Kidney (tissue), 14 donors: ENCODE results near the gene ADAMTS17. TPM values are rescaled to one million over a fixed set of nuclear protein-coding genes. Genes with fewer than 3 reads are reported as not detected.

Experiments used
- DNase-seq, 5 donors: peaks; one replicate each; pipeline ENCODE4 v3.0.0-alpha.2; 2013 to 2020
- FAIRE-seq: peaks from 2 replicates; lab custom pipeline; 2012; peaks lifted over from hg19 to GRCh38; lab: Jason Lieb, UNC
- H3K27ac ChIP-seq, 2 donors: one replicate each; pipeline ENCODE4 v1.7.0; 2013; ENCODE audit warnings: low read depth in 2 of 2, low read length in 2 of 2, inconsistent platforms in 1 of 2
- H3K27me3 ChIP-seq: one replicate; pipeline ENCODE4 v1.7.1; 2013; ENCODE audit warnings: low read length, inconsistent platforms; ENCODE audit not compliant: control insufficient read depth, insufficient read depth
- H3K36me3 ChIP-seq, 3 donors: one replicate each; pipeline versions ENCODE4 v1.7.0 to v1.7.1; 2013; ENCODE audit warnings: low read length in 3 of 3, control low read depth in 1 of 3, inconsistent platforms in 1 of 3; ENCODE audit not compliant: insufficient read depth in 3 of 3, control insufficient read depth in 2 of 3
- H3K4me1 ChIP-seq, 3 donors: one replicate each; pipeline versions ENCODE4 v1.7.0 to v1.7.1; 2013; ENCODE audit warnings: low read length in 3 of 3, inconsistent platforms in 1 of 3, low read depth in 1 of 3; ENCODE audit not compliant: control insufficient read depth in 2 of 3, insufficient read depth in 2 of 3
- H3K4me3 ChIP-seq, 3 donors: one replicate each; pipeline versions ENCODE4 v1.7.0 to v1.8.1; 2013; ENCODE audit warnings: low read length in 3 of 3, control low read depth in 1 of 3, inconsistent platforms in 1 of 3
- H3K9ac ChIP-seq, 3 donors: one replicate each; pipeline versions ENCODE4 v1.7.0 to v1.7.1; 2013; ENCODE audit warnings: low read length in 3 of 3, control low read depth in 1 of 3, inconsistent platforms in 1 of 3
- H3K9me3 ChIP-seq, 3 donors: one replicate each; pipeline versions ENCODE4 v1.7.0 to v1.7.1; 2013; ENCODE audit warnings: low read length in 3 of 3, control low read depth in 1 of 3, inconsistent platforms in 1 of 3; ENCODE audit not compliant: control insufficient read depth in 2 of 3, insufficient read depth in 1 of 3
- CTCF ChIP-seq: IDR thresholded peaks from 3 replicates; pipeline ENCODE4 v1.5.1; 2012; ENCODE audit warnings: mild to moderate bottlenecking, moderate library complexity, borderline replicate concordance; ENCODE audit not compliant: insufficient read depth; ENCODE audit errors: extremely low read depth
- intact Hi-C: fragments of 100-400 bp; cut with DNase I; formaldehyde crosslinking; loops from one replicate; pipeline ENCODE4 v1.11.1; 2022
- polyA plus RNA-seq: library from polyadenylated mRNA; stranded (reverse); fragments of 350-450 nt; fragmentation: Illumina TruSeq; extraction: RNeasy Lipid Tissue Mini Kit (QIAGEN cat#74804); gene quantifications from one replicate; pipeline ENCODE4 v1.2.3, GENCODE V29; 2014; ENCODE audit warnings: low read depth, low replicate concordance; ENCODE audit not compliant: insufficient read depth
- total RNA-seq: library from RNA; stranded (reverse); fragmentation: NEBNext Ultra II Directional; extraction: Animal tissue kit (Norgen Biotek cat#: 25700); gene quantifications from one replicate; pipeline ENCODE4 v1.2.1, GENCODE V29; 2021
- donor health status: control.
- donor health status: control.
- donor health status: control.
- donor health status: control.
- donor health status: control.
- donor health status: DM: yes; HTN: yes; CAD: no.
- donor health status: Normal renal cell carcinoma (clear cell type).

Gene ADAMTS17
- total and polyA plus RNA-seq, 2 donors from 2014 or later, result 1.7 to 2.2 TPM

GRCh38 chr15:100245487-100245820 lies 96.3 kb downstream of the ADAMTS17 start:
- intact Hi-C loops, result no loop called here
- Histone ChIP-seq H3K36me3 (no peaks in the 10 kb centered on the region), H3K9ac (no peak overlapping the region), H3K27ac (peak overlapping the region in 1 of 2 donors; percentile 9), H3K4me1 (peaks cover 2 to 17% (median 14%) of the 10 kb centered on the region in 3 donors), H3K9me3 (no peaks in the 10 kb centered on the region), H3K27me3 (no peaks in the 10 kb centered on the region), H3K4me3 (no peak overlapping the region)
- no peak for TF ChIP-seq CTCF
- no peak for FAIRE-seq
- no peak for DNase-seq

- intact Hi-C loops, result no loop called here
- Histone ChIP-seq H3K9me3 (no peaks in the 10 kb centered on the region), H3K36me3 (no peaks in the 10 kb centered on the region), H3K4me1 (peaks cover 2 to 17% (median 14%) of the 10 kb centered on the region in 3 donors), H3K4me3 (no peak overlapping the region), H3K27ac (peak overlapping the region in 1 of 2 donors; percentile 9), H3K9ac (no peak overlapping the region), H3K27me3 (no peaks in the 10 kb centered on the region)
- DNase-seq, result peak in 4 of 5 donors; percentile 59 to 88 (median 74)
- TF ChIP-seq CTCF, result no peak
- no peak for FAIRE-seq
Measured at GRCh38 chr15:100244796-100245486, 96.8 kb downstream of the ADAMTS17 start.

GRCh38 chr15:100242989-100243388 lies 98.8 kb downstream of the ADAMTS17 start:
- Histone ChIP-seq H3K9me3 (no peaks in the 10 kb centered on the region), H3K27me3 (no peaks in the 10 kb centered on the region), H3K36me3 (no peaks in the 10 kb centered on the region), H3K4me1 (peaks cover 2 to 17% (median 14%) of the 10 kb centered on the region in 3 donors), H3K27ac (no peak overlapping the region), H3K9ac (no peak overlapping the region), H3K4me3 (no peak overlapping the region)
- intact Hi-C loops, result no loop called here
- DNase-seq (no peak), FAIRE-seq (no peak)
- no peak for TF ChIP-seq CTCF
